CD14-positive monocyte (primary cell): ENCODE data around the gene GPN1. TPM values are rescaled to one million over a fixed set of nuclear protein-coding genes. Genes with fewer than 3 reads are reported as not detected.
"Not testable (repeated sequence)": the region's sequence is repeated elsewhere in the genome, so short reads cannot be mapped to it uniquely, and the experiment has no call there.

Experiments used
- DNase-seq, 3 donors: peaks; one replicate each; pipeline ENCODE4 v3.0.0-alpha.2; 2011 to 2022
- H2AFZ ChIP-seq: 2 replicates; pipeline ENCODE4 v1.6.0; 2012; ENCODE audit warnings: mild to moderate bottlenecking, low read depth, low read length, inconsistent platforms; ENCODE audit not compliant: insufficient read depth, poor library complexity, severe bottlenecking
- H3K27ac ChIP-seq, 2 donors: 1 replicate in 1 of 2; 2 replicates in 1 of 2; pipeline ENCODE4 v1.5.1; 2012 to 2013; ENCODE audit warnings: low read length in 2 of 2, control low read depth in 1 of 2, inconsistent platforms in 1 of 2, low read depth in 1 of 2, mild to moderate bottlenecking in 1 of 2
- H3K27me3 ChIP-seq, 2 donors: one replicate each; pipeline versions ENCODE4 v1.6.0 to v1.6.1; 2011 to 2013; ENCODE audit warnings: low read length in 2 of 2; ENCODE audit not compliant: control insufficient read depth in 2 of 2, insufficient read depth in 2 of 2
- H3K36me3 ChIP-seq, 2 donors: replicated peaks in 1 of 2; 1 replicate in 1 of 2; 2 replicates in 1 of 2; pipeline versions ENCODE4 v1.5.1 to v1.6.1; 2012 to 2013; ENCODE audit warnings: low read length in 2 of 2, control low read depth in 1 of 2, inconsistent platforms in 1 of 2, mild to moderate bottlenecking in 1 of 2; ENCODE audit not compliant: insufficient read depth in 2 of 2, control insufficient read depth in 1 of 2
- H3K4me1 ChIP-seq, 2 donors: 1 replicate in 1 of 2; 2 replicates in 1 of 2; pipeline versions ENCODE4 v1.5.1 to v1.6.1; 2012 to 2013; ENCODE audit warnings: low read length in 2 of 2, control low read depth in 1 of 2, inconsistent platforms in 1 of 2, mild to moderate bottlenecking in 1 of 2, moderate library complexity in 1 of 2; ENCODE audit not compliant: insufficient read depth in 2 of 2, control insufficient read depth in 1 of 2
- H3K4me2 ChIP-seq: replicated peaks from 2 replicates; pipeline ENCODE3; 2012; ENCODE audit warnings: low read length, moderate library complexity, mild to moderate bottlenecking; ENCODE audit not compliant: poor library complexity, severe bottlenecking; ENCODE audit errors: extremely low read depth
- H3K4me3 ChIP-seq, 3 experiments: fragments of 200-600 bp in 1 of 3; sonication (generic) in 1 of 3; replicated peaks in 1 of 3; 1 replicate in 2 of 3; 2 replicates in 1 of 3; pipeline ENCODE4 v1.5.1; 2011 to 2013; ENCODE audit warnings: low read length in 3 of 3, mild to moderate bottlenecking in 3 of 3, control low read depth in 2 of 3, low read depth in 2 of 3, inconsistent platforms in 1 of 3, moderate library complexity in 1 of 3
- H3K79me2 ChIP-seq: 2 replicates; pipeline ENCODE4 v1.6.0; 2012; ENCODE audit warnings: mild to moderate bottlenecking, control low read depth, inconsistent platforms, low read length, moderate library complexity; ENCODE audit not compliant: insufficient read depth
- H3K9ac ChIP-seq: 2 replicates; pipeline ENCODE4 v1.6.0; 2017; ENCODE audit warnings: low read length, mild to moderate bottlenecking; ENCODE audit not compliant: insufficient read depth, poor library complexity, severe bottlenecking
- H3K9me3 ChIP-seq, 2 donors: replicated peaks in 1 of 2; 1 replicate in 1 of 2; 2 replicates in 1 of 2; pipeline versions ENCODE4 v1.5.1 to v1.6.1; 2012 to 2013; ENCODE audit warnings: low read length in 2 of 2, control low read depth in 1 of 2; ENCODE audit not compliant: control insufficient read depth in 1 of 2, insufficient read depth in 1 of 2
- H4K20me1 ChIP-seq: 2 replicates; pipeline ENCODE4 v1.6.0; 2012; ENCODE audit warnings: mild to moderate bottlenecking, low read length, control low read depth, moderate library complexity; ENCODE audit not compliant: insufficient read depth
- H3K27ac Mint-ChIP-seq, 7 donors: one replicate each; pipeline ENCODE4 v1.8.0; 2020; ENCODE audit warnings: mild to moderate bottlenecking in 7 of 7, mixed read lengths in 7 of 7, moderate library complexity in 6 of 7, inconsistent platforms in 2 of 7
- H3K27me3 Mint-ChIP-seq, 3 donors: one replicate each; pipeline ENCODE4 v1.8.0; 2021 to 2022; ENCODE audit warnings: low read depth in 3 of 3, mild to moderate bottlenecking in 3 of 3, mixed read lengths in 3 of 3, moderate library complexity in 3 of 3, inconsistent platforms in 1 of 3
- H3K36me3 Mint-ChIP-seq, 2 donors: one replicate each; pipeline ENCODE4 v1.8.0; 2020; ENCODE audit warnings: mixed read lengths in 2 of 2, inconsistent platforms in 1 of 2, mild to moderate bottlenecking in 1 of 2
- H3K4me1 Mint-ChIP-seq: one replicate; pipeline ENCODE4 v1.8.0; 2020; ENCODE audit warnings: mild to moderate bottlenecking, mixed read lengths
- H3K4me3 Mint-ChIP-seq, 2 donors: one replicate each; pipeline ENCODE4 v1.8.0; 2020; ENCODE audit warnings: mild to moderate bottlenecking in 2 of 2, mixed read lengths in 2 of 2, moderate library complexity in 1 of 2
- H3K9me3 Mint-ChIP-seq, 7 donors: one replicate each; pipeline ENCODE4 v1.8.0; 2020 to 2022; ENCODE audit warnings: mixed read lengths in 7 of 7, mild to moderate bottlenecking in 6 of 7, moderate library complexity in 6 of 7, inconsistent platforms in 2 of 7
- WGBS: methylation state at CpG from one replicate; pipeline ENCODE4 v1.1.5; 2013; ENCODE audit warnings: missing lambda C conversion rate; ENCODE audit not compliant: insufficient coverage; 5-methylcytosine and 5-hydroxymethylcytosine counted together
- intact Hi-C, 2 donors: fragments of 100-400 bp; cut with micrococcal nuclease; formaldehyde crosslinking; loops; one replicate each; pipeline versions ENCODE4 v1.15.0 to v1.15.1; 2023
- polyA plus RNA-seq, 3 donors: library from polyadenylated mRNA; depleted of rRNA in 1 of 3; unstranded in 2 of 3; stranded (reverse) in 1 of 3; fragments of 300-500 nt in 2 of 3; fragments of >200 nt in 1 of 3; fragmentation: Illumina TruSeq in 2 of 3; gene quantifications; 1 replicate in 2 of 3; 2 replicates in 1 of 3; pipeline ENCODE4 v1.2.3, GENCODE V29; 2012 to 2021
- TF ChIP-seq, protein P1 (sequence below): fragments of 200-600 bp; IDR thresholded peaks from one replicate; pipeline ENCODE4 v1.8.0; 2022; ENCODE audit warnings: antibody characterized with exemption, mild to moderate bottlenecking

Gene GPN1
- polyA plus RNA-seq, 3 donors: 16.1 to 49.8 (median 46.8) TPM

DNA sequence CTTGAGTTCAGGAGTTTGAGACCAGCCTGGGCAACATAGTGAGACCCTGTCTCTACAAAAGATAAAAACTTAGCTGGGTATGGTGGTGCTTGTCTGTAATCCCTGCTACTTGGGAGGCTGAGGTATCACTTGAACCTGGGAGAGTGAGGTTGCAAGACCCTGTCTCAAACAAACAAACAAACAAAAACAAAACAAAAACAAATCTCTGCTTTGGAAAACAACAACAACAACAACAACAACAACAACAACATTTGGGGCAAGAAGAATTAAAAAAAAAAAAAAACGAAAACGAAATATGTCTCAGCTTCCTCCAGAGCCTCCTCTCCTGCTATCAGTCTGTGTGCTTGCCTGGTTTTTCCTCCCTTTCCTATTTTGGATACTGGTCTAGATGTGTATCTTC lies 51.7 kb downstream of the GPN1 start:
- Histone ChIP-seq H3K27me3 (no peaks in the 10 kb centered on the region), H3K9me3 (no peaks in the 10 kb centered on the region), H3K4me3 (no peak overlapping the region), H4K20me1 (no peaks in the 10 kb centered on the region), H3K36me3 (peaks cover 80 to 95% of the 10 kb centered on the region in 2 donors), H3K27ac (no peak overlapping the region), H3K4me2 (no peak overlapping the region), H3K9ac (no peak overlapping the region), H3K79me2 (no peaks in the 10 kb centered on the region), H3K4me1 (no peaks in the 10 kb centered on the region), H2AFZ (no peak overlapping the region)
- peaks cover 66 to 87% of the 10 kb centered on the region in 2 donors for H3K36me3 Mint-ChIP-seq
- no peaks in the 10 kb centered on the region for H3K27me3 Mint-ChIP-seq
- no peak for DNase-seq
- no peaks in the 10 kb centered on the region for H3K9me3 Mint-ChIP-seq
- intact Hi-C loops: no loop called here
- no peak overlapping the region for H3K4me3 Mint-ChIP-seq
- TF ChIP-seq, protein P1, sequence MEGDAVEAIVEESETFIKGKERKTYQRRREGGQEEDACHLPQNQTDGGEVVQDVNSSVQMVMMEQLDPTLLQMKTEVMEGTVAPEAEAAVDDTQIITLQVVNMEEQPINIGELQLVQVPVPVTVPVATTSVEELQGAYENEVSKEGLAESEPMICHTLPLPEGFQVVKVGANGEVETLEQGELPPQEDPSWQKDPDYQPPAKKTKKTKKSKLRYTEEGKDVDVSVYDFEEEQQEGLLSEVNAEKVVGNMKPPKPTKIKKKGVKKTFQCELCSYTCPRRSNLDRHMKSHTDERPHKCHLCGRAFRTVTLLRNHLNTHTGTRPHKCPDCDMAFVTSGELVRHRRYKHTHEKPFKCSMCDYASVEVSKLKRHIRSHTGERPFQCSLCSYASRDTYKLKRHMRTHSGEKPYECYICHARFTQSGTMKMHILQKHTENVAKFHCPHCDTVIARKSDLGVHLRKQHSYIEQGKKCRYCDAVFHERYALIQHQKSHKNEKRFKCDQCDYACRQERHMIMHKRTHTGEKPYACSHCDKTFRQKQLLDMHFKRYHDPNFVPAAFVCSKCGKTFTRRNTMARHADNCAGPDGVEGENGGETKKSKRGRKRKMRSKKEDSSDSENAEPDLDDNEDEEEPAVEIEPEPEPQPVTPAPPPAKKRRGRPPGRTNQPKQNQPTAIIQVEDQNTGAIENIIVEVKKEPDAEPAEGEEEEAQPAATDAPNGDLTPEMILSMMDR: no peak
- no CpG with 5 or more reads among the region's 2 CpGs for WGBS
- peaks cover 6% of the 10 kb centered on the region for H3K4me1 Mint-ChIP-seq
- no peak overlapping the region for H3K27ac Mint-ChIP-seq

DNA sequence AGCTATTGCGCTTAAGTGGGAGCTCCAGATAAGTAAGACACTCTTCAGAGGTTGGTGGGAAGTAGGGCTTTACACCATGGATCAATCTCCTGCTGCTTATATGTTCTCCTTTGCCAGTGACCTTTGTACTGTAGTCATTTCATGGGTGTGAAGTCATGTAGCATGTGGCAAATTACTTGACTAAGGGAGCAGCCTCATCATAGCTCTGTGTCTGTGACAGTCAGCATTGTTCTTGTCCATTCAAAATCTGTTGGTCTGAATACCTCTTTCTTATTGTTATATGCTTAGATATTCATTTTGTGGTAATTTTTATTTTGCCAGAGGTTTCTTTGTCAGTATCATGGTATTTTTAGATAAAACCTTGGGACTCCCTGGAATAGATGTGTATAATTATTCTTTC lies 53.0 kb downstream of the GPN1 start:
- H3K27ac Mint-ChIP-seq: peak overlapping the region in 1 of 7 donors; percentile 68
- no peaks in the 10 kb centered on the region for H3K79me2 ChIP-seq
- peaks cover 81 to 95% of the 10 kb centered on the region in 2 donors for H3K36me3 ChIP-seq
- DNase-seq: no peak
- no peaks in the 10 kb centered on the region for H3K9me3 Mint-ChIP-seq
- no CpG with 5 or more reads among the region's 1 CpG for WGBS
- H3K4me1 Mint-ChIP-seq: peaks cover 6% of the 10 kb centered on the region
- no peaks in the 10 kb centered on the region for H4K20me1 ChIP-seq
- no peak overlapping the region for H3K4me3 Mint-ChIP-seq
- peaks cover 70 to 85% of the 10 kb centered on the region in 2 donors for H3K36me3 Mint-ChIP-seq
- no peak overlapping the region for H3K9ac ChIP-seq
- TF ChIP-seq, protein P1: no peak
- no peak overlapping the region for H3K4me2 ChIP-seq
- no peaks in the 10 kb centered on the region for H3K9me3 ChIP-seq
- H3K4me3 ChIP-seq: no peak overlapping the region
- no peak overlapping the region for H3K27ac ChIP-seq
- H2AFZ ChIP-seq: no peak overlapping the region
- H3K27me3 ChIP-seq: no peaks in the 10 kb centered on the region
- intact Hi-C loops: no loop called here
- no peaks in the 10 kb centered on the region for H3K4me1 ChIP-seq
- no peaks in the 10 kb centered on the region for H3K27me3 Mint-ChIP-seq

- intact Hi-C loops, H3K4me3 Mint-ChIP-seq, H3K4me2 ChIP-seq, H3K4me3 ChIP-seq, H3K4me1 ChIP-seq, H2AFZ ChIP-seq, H3K9me3 Mint-ChIP-seq, H3K27me3 Mint-ChIP-seq, DNase-seq, H3K27me3 ChIP-seq, H3K4me1 Mint-ChIP-seq, H4K20me1 ChIP-seq, H3K9ac ChIP-seq, H3K79me2 ChIP-seq, H3K9me3 ChIP-seq: not testable (repeated sequence)
- no CpG with 5 or more reads among the region's 7 CpGs for WGBS
- peaks cover 80 to 95% of the 10 kb centered on the region in 2 donors for H3K36me3 ChIP-seq
- Mint-ChIP-seq H3K27ac (peak overlapping the region in 3 of 7 donors; percentile 26 to 55 (median 46)), H3K36me3 (peaks cover 66 to 83% of the 10 kb centered on the region in 2 donors)
- H3K27ac ChIP-seq: peak overlapping the region in 1 of 2 donors; percentile 48
Observed at GRCh38 chr2:27682334-27682771, 53.5 kb downstream of the GPN1 start.
